22Rv1 (cell line): ENCODE results near the gene DNAJB12.

Experiments
- CTCF ChIP-seq: fragments of 450-650 bp; IDR thresholded peaks from 2 replicates; pipeline ENCODE4 v1.5.1; 2017; ENCODE audit warnings: mild to moderate bottlenecking
- ZFX ChIP-seq: fragments of 450-650 bp; IDR thresholded peaks from 2 replicates; pipeline ENCODE4 v1.6.1; 2017; ENCODE audit warnings: antibody characterized with exemption, borderline replicate concordance

- TF ChIP-seq CTCF: no peak
- no peak for TF ChIP-seq ZFX
These were observed 32.3 kb upstream of the DNAJB12 start for GRCh38 chr10:72386916-72387586.
